8988T (cell line): ENCODE data around the gene MYO18B.

Source experiments
- DNase-seq: peaks from one replicate; pipeline ENCODE4 v3.0.0; 2011

Gene MYO18B

GRCh38 chr22:25853501-25854284 is 111.7 kb downstream of the MYO18B start:
- no peak for DNase-seq

GRCh38 chr22:25869771-25870170 is 127.8 kb downstream of the MYO18B start:
- DNase-seq = no peak

GRCh38 chr22:25874327-25874726 is 132.3 kb downstream of the MYO18B start:
- DNase-seq = no peak

- no peak for DNase-seq
These were observed 133.5 kb downstream of the MYO18B start for GRCh38 chr22:25875461-25875860.

- no peak for DNase-seq
These were observed 134.9 kb downstream of the MYO18B start for GRCh38 chr22:25876871-25877270.

GRCh38 chr22:25878933-25879332 is 136.9 kb downstream of the MYO18B start:
- DNase-seq = no peak

- DNase-seq = no peak
These were observed 138.5 kb downstream of the MYO18B start for GRCh38 chr22:25880524-25880923.

- DNase-seq = no peak
These were observed 139.3 kb downstream of the MYO18B start for GRCh38 chr22:25881210-25881755.

- DNase-seq = no peak
These were observed 140.4 kb downstream of the MYO18B start for GRCh38 chr22:25882360-25882759.

GRCh38 chr22:25883482-25884033 is 141.6 kb downstream of the MYO18B start:
- DNase-seq = no peak

GRCh38 chr22:25884121-25884520 is 142.1 kb downstream of the MYO18B start:
- no peak for DNase-seq

- DNase-seq = no peak
These were observed 146.5 kb downstream of the MYO18B start for GRCh38 chr22:25888399-25889054.

GRCh38 chr22:25890651-25891050 is 148.7 kb downstream of the MYO18B start:
- DNase-seq = no peak

- no peak for DNase-seq
These were observed 150.7 kb downstream of the MYO18B start for GRCh38 chr22:25892678-25893077.

GRCh38 chr22:25895678-25896077 is 153.7 kb downstream of the MYO18B start:
- no peak for DNase-seq

- no peak for DNase-seq
These were observed 154.1 kb downstream of the MYO18B start for GRCh38 chr22:25896098-25896497.

GRCh38 chr22:25896592-25896991 is 154.6 kb downstream of the MYO18B start:
- no peak for DNase-seq

- DNase-seq = no peak
These were observed 156.8 kb downstream of the MYO18B start for GRCh38 chr22:25898707-25899365.

GRCh38 chr22:25899566-25899965 is 157.6 kb downstream of the MYO18B start:
- no peak for DNase-seq

- DNase-seq = no peak
These were observed 158.4 kb downstream of the MYO18B start for GRCh38 chr22:25900390-25900789.

GRCh38 chr22:25900880-25901279 is 158.9 kb downstream of the MYO18B start:
- no peak for DNase-seq

GRCh38 chr22:25902402-25902801 is 160.4 kb downstream of the MYO18B start:
- no peak for DNase-seq

GRCh38 chr22:25903294-25903693 is 161.3 kb downstream of the MYO18B start:
- DNase-seq = no peak
